Right lobe of liver (tissue), 6 donors: Measurements from ENCODE around the gene SPTB. TPM values are rescaled to one million over a fixed set of nuclear protein-coding genes. Genes with fewer than 3 reads are reported as not detected.
A peak's percentile ranks its signal among the peaks of the same experiment; 100 is the strongest.

Experiments used
- ATAC-seq, 4 donors: fragments of 200-7000 bp; cut with Tn5 transposase; one replicate each; pipeline ENCODE4 v1.9.1; 2020; ENCODE audit warnings: mild to moderate bottlenecking in 4 of 4, moderate library complexity in 4 of 4
- DNase-seq, 3 donors: peaks; one replicate each; pipeline ENCODE4 v3.0.0-alpha.2; 2020
- H3K27ac ChIP-seq, 3 donors: fragments of 200-600 bp; one replicate each; pipeline ENCODE4 v1.8.0; 2022
- H3K27me3 ChIP-seq, 2 donors: fragments of 200-600 bp; one replicate each; pipeline ENCODE4 v1.8.0; 2022
- H3K36me3 ChIP-seq, 4 donors: fragments of 200-600 bp; sonication (generic) in 1 of 4; one replicate each; pipeline versions ENCODE4 v1.5.1 to v1.8.0; 2017 to 2022; ENCODE audit warnings: control low read depth in 1 of 4
- H3K4me1 ChIP-seq, 4 donors: fragments of 200-600 bp; sonication (generic) in 1 of 4; one replicate each; pipeline versions ENCODE4 v1.5.1 to v1.8.0; 2017 to 2022; ENCODE audit warnings: control low read depth in 1 of 4
- H3K4me3 ChIP-seq, 3 donors: fragments of 200-600 bp; one replicate each; pipeline ENCODE4 v1.8.0; 2022
- H3K9me3 ChIP-seq, 4 donors: fragments of 200-600 bp; sonication (generic) in 1 of 4; one replicate each; pipeline versions ENCODE4 v1.5.1 to v1.8.0; 2017 to 2022; ENCODE audit warnings: control low read depth in 1 of 4
- CTCF ChIP-seq, 4 donors: fragments of 200-600 bp in 3 of 4; fragments of 450-650 bp in 1 of 4; IDR thresholded peaks; one replicate each; pipeline versions ENCODE4 v1.5.1 to v1.8.0; 2016 to 2022; ENCODE audit warnings: antibody characterized with exemption in 4 of 4, mild to moderate bottlenecking in 2 of 4
- POLR2A ChIP-seq: fragments of 450-650 bp; IDR thresholded peaks from one replicate; pipeline ENCODE4 v1.6.1; 2017; ENCODE audit warnings: antibody characterized with exemption, mild to moderate bottlenecking
- WGBS: methylation state at CpG from one replicate; pipeline ENCODE4 v1.1.6; 2018; ENCODE audit warnings: low coverage, low lambda C conversion rate; ENCODE audit not compliant: insufficient coverage; ENCODE audit errors: missing lambda C conversion rate; 5-methylcytosine and 5-hydroxymethylcytosine counted together
- intact Hi-C, 2 donors: fragments of 100-400 bp; cut with DNase I; formaldehyde crosslinking; loops; one replicate each; pipeline versions ENCODE4 v1.11.2 to v1.14.1; 2022
- total RNA-seq, 6 experiments: library from RNA; depleted of rRNA in 2 of 6; stranded (reverse); fragments of >200 nt in 2 of 6; fragmentation: NEBNext Ultra II Directional in 3 of 6; extraction: Animal tissue kit (Norgen Biotek cat#: 25700) in 3 of 6; gene quantifications; one replicate each; pipeline versions ENCODE4 v1.1.0 to v1.2.4, GENCODE V29; 2016 to 2023
- donor health status: DM: no; HTN: yes; CAD: no.
- donor health status: DM: no; HTN: no; CAD: no.
- donor health status: DM: no; HTN: no; CAD: no.
- donor health status: DM: no; HTN: yes; CAD: no.
- donor health status: DM: no; HTN: yes; CAD: no.

SPTB gene
- total RNA-seq, 6 experiments from 2014 or later: 0.12 to 2.4 (median 0.72) TPM

DNA sequence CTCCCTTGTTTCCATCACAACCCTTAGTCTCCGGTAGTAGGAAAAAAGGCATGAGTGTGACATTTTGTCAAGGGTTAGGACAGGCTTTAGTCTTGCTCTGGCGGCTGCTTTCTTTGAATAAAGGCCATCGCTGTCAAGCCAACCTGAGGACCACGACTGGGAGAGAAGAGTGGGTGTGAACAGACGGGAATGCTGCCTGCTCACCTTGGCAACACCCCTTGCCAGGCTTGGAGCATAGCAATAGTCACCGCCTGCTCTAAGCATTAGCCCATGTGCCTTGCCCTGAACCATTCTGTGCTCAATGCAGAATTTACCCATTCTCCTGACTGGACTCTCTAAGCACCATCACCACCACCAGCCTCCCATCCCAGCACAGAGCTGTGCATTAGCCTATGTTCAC is 36.2 kb downstream of the SPTB start:
- no peaks in the 10 kb centered on the region for H3K36me3 ChIP-seq
- no peaks in the 10 kb centered on the region for H3K9me3 ChIP-seq
- ATAC-seq: no peak
- intact Hi-C loops: no loop called here
- WGBS: 56% methylated on average over 4 of the region's 6 CpGs
- no peaks in the 10 kb centered on the region for H3K27me3 ChIP-seq
- no peaks in the 10 kb centered on the region for H3K4me1 ChIP-seq
- TF ChIP-seq CTCF (IDR thresholded peaks at IDR 0.05): no peak
- no peak for TF ChIP-seq POLR2A
- no peak overlapping the region for H3K4me3 ChIP-seq
- no peak overlapping the region for H3K27ac ChIP-seq
- DNase-seq: no peak

- no peak for DNase-seq
- 70% methylated on average over 17 of the region's 18 CpGs for WGBS
Observed at GRCh38 chr14:64841772-64842750, 37.6 kb downstream of the SPTB start.

GRCh38 chr14:64841121-64841651 is 38.5 kb downstream of the SPTB start:
- no peak for DNase-seq
- Histone ChIP-seq H3K4me3 (no peak overlapping the region), H3K27ac (no peak overlapping the region), H3K27me3 (no peaks in the 10 kb centered on the region), H3K4me1 (no peaks in the 10 kb centered on the region), H3K9me3 (no peaks in the 10 kb centered on the region), H3K36me3 (no peaks in the 10 kb centered on the region)
- WGBS: 39% methylated on average over 6 of the region's 6 CpGs
- no peak for TF ChIP-seq CTCF (IDR thresholded peaks at IDR 0.05)
- TF ChIP-seq POLR2A: no peak
- peak in 1 of 4 donors; percentile 60 for ATAC-seq
- intact Hi-C loops: no loop called here

More at GRCh38 chr14:64841772-64842750, 37.6 kb downstream of the SPTB start:
- Histone ChIP-seq H3K9me3 (no peaks in the 10 kb centered on the region), H3K27me3 (no peaks in the 10 kb centered on the region), H3K4me1 (no peaks in the 10 kb centered on the region), H3K36me3 (no peaks in the 10 kb centered on the region), H3K4me3 (no peak overlapping the region), H3K27ac (no peak overlapping the region)
- peak in 1 of 4 donors; percentile 33 for ATAC-seq
- TF ChIP-seq POLR2A: no peak
- TF ChIP-seq CTCF (IDR thresholded peaks at IDR 0.05): no peak
- intact Hi-C loops: no loop called here

DNA sequence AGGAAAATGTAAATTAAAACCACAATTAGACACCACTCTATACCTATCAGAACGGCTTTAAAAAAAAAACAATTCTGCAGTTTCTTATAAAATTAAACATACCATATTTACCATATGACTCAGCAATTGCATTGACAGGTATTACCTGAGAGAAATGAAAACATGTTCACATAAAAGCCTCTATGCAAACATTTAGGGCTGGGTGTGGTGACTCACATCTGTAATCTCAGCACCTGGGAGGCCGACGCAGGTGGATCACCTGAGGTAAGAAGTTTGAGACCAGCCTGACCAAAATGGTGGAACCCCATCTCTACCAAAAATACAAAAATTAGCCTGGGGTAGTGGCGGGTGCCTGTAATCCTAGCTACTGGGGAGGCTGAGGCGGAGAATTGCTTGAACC is 41.1 kb downstream of the SPTB start:
- Histone ChIP-seq H3K4me1 (no peaks in the 10 kb centered on the region), H3K9me3 (no peaks in the 10 kb centered on the region), H3K27ac (no peak overlapping the region), H3K36me3 (no peaks in the 10 kb centered on the region), H3K27me3 (no peaks in the 10 kb centered on the region), H3K4me3 (no peak overlapping the region)
- WGBS: 77% methylated on average over 2 of the region's 5 CpGs
- no peak for TF ChIP-seq POLR2A
- no peak for TF ChIP-seq CTCF (IDR thresholded peaks at IDR 0.05)
- no peak for DNase-seq
- no peak for ATAC-seq
- intact Hi-C loops: no loop called here
